ENCODE measurements around the gene CFAP52. TPM values are rescaled to one million over a fixed set of nuclear protein-coding genes. Genes with fewer than 3 reads are reported as not detected.

Gene CFAP52
- total and polyA plus RNA-seq, 2 of the 13 experiments (the other 11 are each of a cell fraction or from before 2014, with no cell fraction given): not detected

- TF ChIP-seq SYNCRIP (IDR thresholded peaks at IDR 0.05; ENCODE audit: insufficient read depth, low read depth, low read length) (no peak), ZNF704 (CRISPR knock-in tag; IDR thresholded peaks at IDR 0.05; ENCODE audit: borderline replicate concordance) (no peak), ZSCAN21 (CRISPR knock-in tag; IDR thresholded peaks at IDR 0.05; ENCODE audit: borderline replicate concordance) (no peak), HMGXB4 (CRISPR knock-in tag; IDR thresholded peaks at IDR 0.05; ENCODE audit: borderline replicate concordance in 1 of 2, low read depth in 1 of 2) (no peak), ZNF136 (CRISPR knock-in tag; IDR thresholded peaks at IDR 0.05; ENCODE audit: low read depth) (no peak), ARNT2 (CRISPR knock-in tag; IDR thresholded peaks at IDR 0.05; ENCODE audit: low read depth) (no peak), CC2D1A (CRISPR knock-in tag; IDR thresholded peaks at IDR 0.05) (no peak), REXO4 (CRISPR knock-in tag; IDR thresholded peaks at IDR 0.05; ENCODE audit: borderline replicate concordance) (no peak), MXI1 (IDR thresholded peaks at IDR 0.05; ENCODE audit: borderline replicate concordance, low read depth, low read length) (no peak), PCBP1 (IDR thresholded peaks at IDR 0.05; ENCODE audit: borderline replicate concordance, low read depth, low read length) (no peak)
- TF ChIP-seq, protein P1, sequence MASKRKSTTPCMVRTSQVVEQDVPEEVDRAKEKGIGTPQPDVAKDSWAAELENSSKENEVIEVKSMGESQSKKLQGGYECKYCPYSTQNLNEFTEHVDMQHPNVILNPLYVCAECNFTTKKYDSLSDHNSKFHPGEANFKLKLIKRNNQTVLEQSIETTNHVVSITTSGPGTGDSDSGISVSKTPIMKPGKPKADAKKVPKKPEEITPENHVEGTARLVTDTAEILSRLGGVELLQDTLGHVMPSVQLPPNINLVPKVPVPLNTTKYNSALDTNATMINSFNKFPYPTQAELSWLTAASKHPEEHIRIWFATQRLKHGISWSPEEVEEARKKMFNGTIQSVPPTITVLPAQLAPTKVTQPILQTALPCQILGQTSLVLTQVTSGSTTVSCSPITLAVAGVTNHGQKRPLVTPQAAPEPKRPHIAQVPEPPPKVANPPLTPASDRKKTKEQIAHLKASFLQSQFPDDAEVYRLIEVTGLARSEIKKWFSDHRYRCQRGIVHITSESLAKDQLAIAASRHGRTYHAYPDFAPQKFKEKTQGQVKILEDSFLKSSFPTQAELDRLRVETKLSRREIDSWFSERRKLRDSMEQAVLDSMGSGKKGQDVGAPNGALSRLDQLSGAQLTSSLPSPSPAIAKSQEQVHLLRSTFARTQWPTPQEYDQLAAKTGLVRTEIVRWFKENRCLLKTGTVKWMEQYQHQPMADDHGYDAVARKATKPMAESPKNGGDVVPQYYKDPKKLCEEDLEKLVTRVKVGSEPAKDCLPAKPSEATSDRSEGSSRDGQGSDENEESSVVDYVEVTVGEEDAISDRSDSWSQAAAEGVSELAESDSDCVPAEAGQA (IDR thresholded peaks at IDR 0.05; ENCODE audit: low read depth): no peak
- TF ChIP-seq, protein P1 (CRISPR knock-in tag; IDR thresholded peaks at IDR 0.05; ENCODE audit: borderline replicate concordance): no peak
- TF ChIP-seq, protein P2, sequence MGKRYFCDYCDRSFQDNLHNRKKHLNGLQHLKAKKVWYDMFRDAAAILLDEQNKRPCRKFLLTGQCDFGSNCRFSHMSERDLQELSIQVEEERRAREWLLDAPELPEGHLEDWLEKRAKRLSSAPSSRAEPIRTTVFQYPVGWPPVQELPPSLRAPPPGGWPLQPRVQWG (CRISPR knock-in tag; IDR thresholded peaks at IDR 0.05; ENCODE audit: borderline replicate concordance, low read depth): no peak
- TF ChIP-seq, protein P3, sequence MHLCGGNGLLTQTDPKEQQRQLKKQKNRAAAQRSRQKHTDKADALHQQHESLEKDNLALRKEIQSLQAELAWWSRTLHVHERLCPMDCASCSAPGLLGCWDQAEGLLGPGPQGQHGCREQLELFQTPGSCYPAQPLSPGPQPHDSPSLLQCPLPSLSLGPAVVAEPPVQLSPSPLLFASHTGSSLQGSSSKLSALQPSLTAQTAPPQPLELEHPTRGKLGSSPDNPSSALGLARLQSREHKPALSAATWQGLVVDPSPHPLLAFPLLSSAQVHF (CRISPR knock-in tag; IDR thresholded peaks at IDR 0.05): no peak
Observed at GRCh38 chr17:9684955-9685621, 108.6 kb downstream of the CFAP52 start (continued).
